Mammary epithelial cell (primary cell): ENCODE results near the gene GARIN5A.

Experiments
- EZH2 ChIP-seq: IDR thresholded peaks from 2 replicates; pipeline ENCODE4 v1.6.1; 2012; ENCODE audit warnings: low read length, inconsistent platforms, borderline replicate concordance
- TF ChIP-seq, protein P1 (sequence below), 2 donors: IDR thresholded peaks in 1 of 2; conservative IDR thresholded peaks in 1 of 2; 2 replicates each; pipeline ENCODE4 v1.5.1; 2011 to 2012; ENCODE audit warnings: inconsistent platforms in 2 of 2, low read length in 2 of 2, mild to moderate bottlenecking in 2 of 2, control low read depth in 1 of 2, low read depth in 1 of 2; ENCODE audit not compliant: insufficient read depth in 1 of 2; ENCODE audit errors: extremely low read depth in 1 of 2

GRCh38 chr19:50477751-50478515 is 1.3 kb upstream of the GARIN5A start:
- TF ChIP-seq, protein P1, sequence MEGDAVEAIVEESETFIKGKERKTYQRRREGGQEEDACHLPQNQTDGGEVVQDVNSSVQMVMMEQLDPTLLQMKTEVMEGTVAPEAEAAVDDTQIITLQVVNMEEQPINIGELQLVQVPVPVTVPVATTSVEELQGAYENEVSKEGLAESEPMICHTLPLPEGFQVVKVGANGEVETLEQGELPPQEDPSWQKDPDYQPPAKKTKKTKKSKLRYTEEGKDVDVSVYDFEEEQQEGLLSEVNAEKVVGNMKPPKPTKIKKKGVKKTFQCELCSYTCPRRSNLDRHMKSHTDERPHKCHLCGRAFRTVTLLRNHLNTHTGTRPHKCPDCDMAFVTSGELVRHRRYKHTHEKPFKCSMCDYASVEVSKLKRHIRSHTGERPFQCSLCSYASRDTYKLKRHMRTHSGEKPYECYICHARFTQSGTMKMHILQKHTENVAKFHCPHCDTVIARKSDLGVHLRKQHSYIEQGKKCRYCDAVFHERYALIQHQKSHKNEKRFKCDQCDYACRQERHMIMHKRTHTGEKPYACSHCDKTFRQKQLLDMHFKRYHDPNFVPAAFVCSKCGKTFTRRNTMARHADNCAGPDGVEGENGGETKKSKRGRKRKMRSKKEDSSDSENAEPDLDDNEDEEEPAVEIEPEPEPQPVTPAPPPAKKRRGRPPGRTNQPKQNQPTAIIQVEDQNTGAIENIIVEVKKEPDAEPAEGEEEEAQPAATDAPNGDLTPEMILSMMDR (conservative IDR thresholded peaks at IDR 0.05 in 1 of 2, IDR thresholded peaks at IDR 0.05 in 1 of 2; ENCODE audit: extremely low read depth in 1 of 2, insufficient read depth in 1 of 2, low read depth in 1 of 2, low read length in 2 of 2) = no peak
- no peak for TF ChIP-seq EZH2
